ENCODE measurements around the gene ASCL1. TPM values are rescaled to one million over a fixed set of nuclear protein-coding genes. Genes with fewer than 3 reads are reported as not detected.

ASCL1 gene
- total RNA-seq, 1 experiment from 2014 or later, result not detected

DNA sequence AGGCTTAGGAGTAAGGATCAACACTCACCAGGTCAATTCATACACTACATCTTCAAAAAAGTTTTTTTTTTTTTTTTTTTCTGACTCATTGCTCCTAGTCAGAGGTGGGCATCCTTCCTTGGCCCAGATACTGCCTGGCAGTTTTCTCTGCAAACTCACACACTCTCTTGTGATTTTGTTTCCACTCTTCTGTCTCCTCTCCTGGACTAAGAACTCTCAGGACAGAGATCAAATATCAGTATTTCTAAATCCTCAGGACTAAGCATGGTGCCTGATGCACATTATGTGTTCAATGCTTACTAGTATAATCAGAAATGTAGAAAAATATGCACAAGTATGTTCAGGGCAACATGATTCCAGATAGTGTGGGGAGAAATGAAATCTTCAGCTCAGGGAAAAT, 30.3 kb upstream of the ASCL1 start:
- CTCF ChIA-PET, result no interaction called here
- intact Hi-C loops (cut with micrococcal nuclease; ENCODE audit: unreplicated experiment), result no loop called here
- POLR2A ChIA-PET (ENCODE audit: low non-redundant PET), result no interaction called here
- Histone ChIP-seq H3K4me1 (ENCODE audit: insufficient read depth, low read length, poor library complexity, severe bottlenecking) (no peaks in the 10 kb centered on the region), H3K27me3 (replicated peaks; ENCODE audit: insufficient read depth, low read depth, low read length, poor library complexity) (peaks cover 23% of the 10 kb centered on the region), H3K9me3 (ENCODE audit: low read depth, low read length, poor library complexity, severe bottlenecking) (no peaks in the 10 kb centered on the region), H3K4me3 (ENCODE audit: low read depth, low read length, poor library complexity, severe bottlenecking) (no peak overlapping the region), H3K27ac (ENCODE audit: low read depth, low read length, poor library complexity, severe bottlenecking) (no peak overlapping the region), H3K36me3 (ENCODE audit: insufficient read depth, low read length, poor library complexity, severe bottlenecking) (no peaks in the 10 kb centered on the region)
- no peak for DNase-seq (ENCODE audit: low spot score)
- TF ChIP-seq EZH2 (IDR thresholded peaks at IDR 0.05; ENCODE audit: borderline replicate concordance, low read depth, low read length, poor library complexity, severe bottlenecking), result no peak
- BruUV-seq (replicated peaks), result no TSS peak

GRCh38 chr12:102933168-102933567, 24.3 kb upstream of the ASCL1 start:
- Histone ChIP-seq H3K4me1 (ENCODE audit: insufficient read depth, low read length, poor library complexity, severe bottlenecking) (no peaks in the 10 kb centered on the region), H3K4me3 (ENCODE audit: low read depth, low read length, poor library complexity, severe bottlenecking) (no peak overlapping the region), H3K36me3 (ENCODE audit: insufficient read depth, low read length, poor library complexity, severe bottlenecking) (no peaks in the 10 kb centered on the region), H3K9me3 (ENCODE audit: low read depth, low read length, poor library complexity, severe bottlenecking) (no peaks in the 10 kb centered on the region), H3K27ac (ENCODE audit: low read depth, low read length, poor library complexity, severe bottlenecking) (no peak overlapping the region), H3K27me3 (replicated peaks; ENCODE audit: insufficient read depth, low read depth, low read length, poor library complexity) (peaks cover 17% of the 10 kb centered on the region)
- DNase-seq (ENCODE audit: low spot score), result no peak
- POLR2A ChIA-PET (ENCODE audit: low non-redundant PET), result no interaction called here
- no TSS peak for BruUV-seq (replicated peaks)
- CTCF ChIA-PET, result no interaction called here
- intact Hi-C loops (cut with micrococcal nuclease; ENCODE audit: unreplicated experiment), result no loop called here
- TF ChIP-seq CTCF (conservative IDR thresholded peaks at IDR 0.05; ENCODE audit: low read depth, low read length), result no peak

- intact Hi-C loops (cut with micrococcal nuclease; ENCODE audit: unreplicated experiment), result no loop called here
- POLR2A ChIA-PET (ENCODE audit: low non-redundant PET), result no interaction called here
- CTCF ChIA-PET, result no interaction called here
- Histone ChIP-seq H3K4me1 (ENCODE audit: insufficient read depth, low read length, poor library complexity, severe bottlenecking) (no peaks in the 10 kb centered on the region), H3K36me3 (ENCODE audit: insufficient read depth, low read length, poor library complexity, severe bottlenecking) (no peaks in the 10 kb centered on the region), H3K9me3 (ENCODE audit: low read depth, low read length, poor library complexity, severe bottlenecking) (no peaks in the 10 kb centered on the region), H3K27me3 (replicated peaks; ENCODE audit: insufficient read depth, low read depth, low read length, poor library complexity) (peaks cover 24% of the 10 kb centered on the region), H3K27ac (ENCODE audit: low read depth, low read length, poor library complexity, severe bottlenecking) (no peak overlapping the region), H3K4me3 (ENCODE audit: low read depth, low read length, poor library complexity, severe bottlenecking) (no peak overlapping the region)
- TF ChIP-seq CTCF (conservative IDR thresholded peaks at IDR 0.05; ENCODE audit: low read depth, low read length), result no peak
- TF ChIP-seq EZH2 (IDR thresholded peaks at IDR 0.05; ENCODE audit: borderline replicate concordance, low read depth, low read length, poor library complexity, severe bottlenecking), result no peak
- DNase-seq (ENCODE audit: low spot score), result no peak
- BruUV-seq (replicated peaks), result no TSS peak
Measured at GRCh38 chr12:102939059-102939458, 18.4 kb upstream of the ASCL1 start.

DNA sequence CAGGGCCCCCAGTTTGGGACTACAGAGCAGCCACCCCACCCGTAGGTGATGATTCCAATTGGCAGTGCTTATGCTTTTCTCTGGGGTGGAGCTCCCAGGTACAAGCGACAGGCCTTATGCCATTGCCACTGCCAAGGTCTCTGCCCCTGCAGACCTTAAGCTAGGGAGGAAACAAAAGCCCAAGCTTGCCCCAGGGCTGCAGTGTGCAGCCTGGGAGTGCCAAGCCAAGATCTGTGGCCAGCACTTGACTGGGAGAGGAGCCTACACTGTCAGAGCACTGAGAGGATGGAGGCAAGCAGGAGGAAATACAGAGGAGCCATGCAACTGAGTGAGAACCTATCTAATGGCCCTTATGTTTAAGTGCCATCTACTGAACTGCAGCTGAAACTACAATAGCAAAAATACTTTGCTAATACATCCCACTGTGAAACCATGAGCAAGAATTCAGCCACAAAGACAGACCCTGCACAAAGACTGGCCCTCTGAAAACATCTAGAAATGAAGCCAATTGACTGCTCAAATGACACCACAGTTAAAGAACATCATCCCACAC, 17.7 kb upstream of the ASCL1 start:
- intact Hi-C loops (cut with micrococcal nuclease; ENCODE audit: unreplicated experiment), result no loop called here
- no peak for TF ChIP-seq EZH2 (IDR thresholded peaks at IDR 0.05; ENCODE audit: borderline replicate concordance, low read depth, low read length, poor library complexity, severe bottlenecking)
- no peak for TF ChIP-seq CTCF (conservative IDR thresholded peaks at IDR 0.05; ENCODE audit: low read depth, low read length)
- ChIA-PET CTCF (no interaction called here), POLR2A (ENCODE audit: low non-redundant PET) (no interaction called here)
- no peaks in the 10 kb centered on the region for H3K4me1 ChIP-seq (ENCODE audit: insufficient read depth, low read length, poor library complexity, severe bottlenecking)
- no peaks in the 10 kb centered on the region for H3K9me3 ChIP-seq (ENCODE audit: low read depth, low read length, poor library complexity, severe bottlenecking)
- no peak overlapping the region for H3K27ac ChIP-seq (ENCODE audit: low read depth, low read length, poor library complexity, severe bottlenecking)
- H3K4me3 ChIP-seq (ENCODE audit: low read depth, low read length, poor library complexity, severe bottlenecking), result no peak overlapping the region
- no peaks in the 10 kb centered on the region for H3K36me3 ChIP-seq (ENCODE audit: insufficient read depth, low read length, poor library complexity, severe bottlenecking)
- peaks cover 24% of the 10 kb centered on the region for H3K27me3 ChIP-seq (replicated peaks; ENCODE audit: insufficient read depth, low read depth, low read length, poor library complexity)
- no TSS peak for BruUV-seq (replicated peaks)
- DNase-seq (ENCODE audit: low spot score), result no peak
